HG02943 (cell line): ENCODE data around the gene PLP1.
"Not testable (repeated sequence)": the region's sequence is repeated elsewhere in the genome, so short reads cannot be mapped to it uniquely, and the experiment has no call there.

Experiments used
- ATAC-seq: cut with Tn5 transposase; IDR thresholded peaks from one replicate; pipeline ENCODE4 v1.9.1; 2021; ENCODE audit warnings: mild to moderate bottlenecking, low read depth, moderate library complexity; ENCODE audit not compliant: unreplicated experiment

PLP1 gene, protein sequence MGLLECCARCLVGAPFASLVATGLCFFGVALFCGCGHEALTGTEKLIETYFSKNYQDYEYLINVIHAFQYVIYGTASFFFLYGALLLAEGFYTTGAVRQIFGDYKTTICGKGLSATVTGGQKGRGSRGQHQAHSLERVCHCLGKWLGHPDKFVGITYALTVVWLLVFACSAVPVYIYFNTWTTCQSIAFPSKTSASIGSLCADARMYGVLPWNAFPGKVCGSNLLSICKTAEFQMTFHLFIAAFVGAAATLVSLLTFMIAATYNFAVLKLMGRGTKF

DNA sequence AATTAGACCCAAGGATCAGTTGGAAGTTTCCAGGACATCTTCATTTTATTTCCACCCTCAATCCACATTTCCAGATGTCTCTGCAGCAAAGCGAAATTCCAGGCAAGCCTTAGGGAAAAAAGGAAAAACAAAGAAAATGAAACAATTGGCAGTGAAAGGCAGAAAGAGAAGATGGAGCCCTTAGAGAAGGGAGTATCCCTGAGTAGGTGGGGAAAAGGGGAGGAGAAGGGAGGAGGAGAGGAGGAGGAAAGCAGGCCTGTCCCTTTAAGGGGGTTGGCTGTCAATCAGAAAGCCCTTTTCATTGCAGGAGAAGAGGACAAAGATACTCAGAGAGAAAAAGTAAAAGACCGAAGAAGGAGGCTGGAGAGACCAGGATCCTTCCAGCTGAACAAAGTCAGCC is at the start of gene PLP1:
TSS of gene PLP1 (plus strand) at position 295 of the 400 bp plus-strand sequence. CDS start 156 bp downstream, outside the sequence.
- no peak for ATAC-seq

DNA sequence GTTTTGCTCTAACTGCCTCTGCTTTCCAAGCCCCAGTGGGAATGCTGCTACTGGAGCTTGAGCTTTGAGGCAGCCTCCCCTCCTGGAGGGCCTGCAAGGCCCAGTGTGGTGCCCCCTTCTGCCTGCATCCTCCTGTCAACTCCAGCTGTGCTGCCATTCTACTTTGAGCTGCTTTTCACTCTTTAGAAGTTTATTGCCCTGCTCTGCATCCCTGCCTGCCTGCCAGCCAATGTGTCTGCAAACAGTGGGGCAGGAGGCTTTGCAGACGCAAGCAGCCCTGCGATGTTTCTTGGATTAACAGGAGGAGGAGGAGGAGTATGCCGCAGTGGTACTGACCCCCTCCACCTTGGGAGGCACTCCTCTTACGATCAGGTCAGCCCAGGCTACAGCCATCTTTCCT is 49.5 kb upstream of the PLP1 start:
- no peak for ATAC-seq

DNA sequence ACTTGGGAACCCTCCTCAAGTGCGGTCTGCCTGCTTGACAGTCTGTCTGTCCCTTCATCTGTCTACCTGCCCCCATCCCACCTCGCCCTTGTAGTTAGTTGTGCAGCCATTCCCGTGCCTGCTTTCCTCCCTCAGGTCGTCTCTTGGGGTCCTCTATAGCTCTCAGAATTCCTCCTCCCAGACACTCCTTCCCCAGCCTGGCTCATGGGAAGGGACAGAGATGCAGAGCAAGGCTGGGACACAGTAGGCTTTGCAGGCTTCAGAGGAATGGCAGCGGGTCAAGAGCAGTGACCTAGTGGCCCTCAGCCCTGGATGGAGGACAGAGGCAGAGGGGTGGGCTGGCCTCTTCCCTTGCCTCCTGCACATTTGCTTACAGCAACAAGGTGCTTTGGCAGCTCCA is 47.6 kb upstream of the PLP1 start:
- ATAC-seq, result no peak

DNA sequence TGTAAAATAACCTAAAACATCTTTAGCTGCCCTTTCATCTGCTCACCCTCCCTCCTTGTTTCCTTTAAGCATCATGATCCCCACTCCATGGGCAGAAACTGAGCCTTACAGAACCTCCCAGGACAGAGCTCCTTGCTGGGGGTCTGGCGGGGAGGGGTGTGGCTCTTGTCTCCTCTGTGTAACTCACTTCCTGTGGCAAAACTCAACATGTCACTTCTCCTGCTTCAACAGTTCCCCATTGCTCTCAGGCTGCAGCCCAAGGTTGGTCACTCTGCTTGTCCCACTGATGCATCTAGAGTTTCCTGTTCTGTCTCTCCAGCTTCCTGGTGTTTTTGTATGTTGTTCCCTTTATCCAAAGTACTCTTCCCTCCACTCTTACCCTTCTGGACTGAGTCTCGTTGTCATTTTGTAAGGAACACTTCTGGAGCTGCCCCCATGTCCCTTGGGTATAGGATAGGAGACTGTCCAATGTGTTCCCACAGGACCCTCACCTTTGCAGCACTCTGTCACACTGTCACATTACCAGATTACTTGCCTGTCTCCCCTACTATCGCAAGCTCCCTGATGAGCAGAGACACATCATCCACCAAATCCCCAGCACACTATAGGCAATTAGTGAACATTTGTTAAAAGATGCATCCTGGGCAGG is 46.4 kb upstream of the PLP1 start:
- no peak for ATAC-seq

DNA sequence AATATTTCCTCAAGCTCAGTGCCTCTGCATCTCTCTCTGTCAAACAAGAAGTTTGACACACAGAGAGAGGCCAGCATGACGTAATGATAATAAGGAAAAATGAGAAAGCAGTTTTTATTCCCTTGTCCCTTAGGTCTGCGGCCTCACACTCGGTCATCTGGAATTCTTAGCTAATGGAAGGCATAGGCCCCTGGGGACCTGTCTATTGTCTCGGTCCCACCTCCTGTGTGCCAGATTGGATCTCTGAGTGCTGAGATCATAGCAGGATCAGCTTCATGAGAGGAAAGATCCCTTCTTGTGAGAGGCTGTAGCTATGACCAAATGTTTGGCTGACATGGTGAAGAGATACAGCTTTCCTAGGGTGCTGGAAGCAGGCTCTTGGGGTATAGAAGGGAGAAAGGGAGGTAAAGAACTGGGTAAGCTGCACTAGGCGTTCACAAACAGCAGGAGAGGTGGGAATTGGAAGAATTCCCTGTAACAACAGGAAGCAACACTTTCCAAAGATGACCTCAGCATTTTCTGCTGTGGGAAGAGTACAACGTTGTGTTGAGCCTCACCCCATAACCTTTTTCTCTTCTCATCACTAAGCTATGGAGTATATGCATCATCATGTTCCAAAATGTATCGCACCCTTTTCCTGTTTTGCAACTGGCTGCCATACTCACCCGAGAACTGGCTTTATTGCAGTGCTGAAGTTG is 45.7 kb upstream of the PLP1 start:
- no peak for ATAC-seq

DNA sequence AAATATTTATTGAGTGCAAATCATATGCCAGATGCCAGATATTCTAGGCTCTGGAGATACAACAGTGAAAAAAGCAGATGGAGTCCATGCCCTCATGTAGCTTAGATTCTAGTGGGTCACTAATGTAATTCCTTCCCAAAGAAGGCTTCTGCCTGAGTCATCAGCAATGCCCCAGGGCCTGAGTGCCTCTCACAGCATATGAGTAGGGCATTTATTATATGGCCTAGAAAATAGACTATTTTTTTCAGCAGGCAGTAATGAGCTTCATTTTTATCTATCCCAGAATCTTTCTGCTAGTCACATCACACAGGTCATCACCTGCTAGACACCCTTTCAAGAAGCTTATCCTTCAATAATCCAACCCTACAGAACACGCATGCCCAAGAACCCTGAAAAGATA is 43.6 kb upstream of the PLP1 start:
- no peak for ATAC-seq

DNA sequence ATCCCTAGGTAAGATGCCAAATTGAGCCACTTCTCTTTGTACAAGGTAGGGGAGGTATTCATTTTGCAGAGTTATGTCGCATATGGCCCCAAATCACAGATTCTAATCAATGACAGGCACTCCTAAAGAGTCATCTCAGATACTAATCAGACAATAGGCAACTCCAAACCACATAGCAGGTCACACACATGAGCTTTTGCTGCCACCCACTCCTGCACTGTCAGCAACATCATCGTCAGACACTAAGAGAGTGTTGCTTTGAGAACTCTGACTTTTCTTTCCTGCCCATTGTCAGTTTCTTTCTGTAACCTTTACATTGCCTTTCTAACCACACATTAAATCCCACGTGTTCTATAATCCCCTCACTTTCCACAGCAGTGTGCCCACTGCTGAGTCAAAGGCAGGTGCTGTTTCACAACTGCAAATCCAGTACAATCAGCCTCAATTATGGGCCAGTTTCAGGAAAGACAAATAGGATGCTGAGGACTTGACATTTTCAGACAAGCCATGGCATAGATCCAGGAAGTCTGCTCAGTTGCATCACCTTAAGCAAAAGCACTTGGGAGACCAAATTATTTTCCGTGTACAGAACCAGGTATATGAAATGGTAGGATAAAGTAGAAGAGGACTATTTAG is 42.4 kb upstream of the PLP1 start:
- ATAC-seq, result no peak

DNA sequence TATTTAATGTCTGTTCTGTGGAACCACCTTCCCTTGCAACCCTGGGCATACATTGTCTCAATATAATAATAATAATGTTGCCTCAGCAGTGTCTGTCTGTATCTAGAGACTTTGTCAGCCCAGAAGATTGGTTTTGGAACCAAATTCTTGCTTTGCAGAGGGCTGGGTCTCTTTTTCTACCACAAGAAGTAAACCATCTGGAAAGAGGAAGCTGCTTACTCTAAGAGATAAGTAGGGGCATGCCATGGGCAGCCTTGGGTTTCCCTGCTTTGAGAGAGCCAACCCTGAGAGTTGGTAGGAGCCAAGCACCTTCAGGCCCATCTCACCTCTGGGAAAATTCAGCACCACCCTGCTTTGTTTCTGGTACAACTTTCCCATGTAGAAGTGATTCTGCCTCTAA is 38.9 kb upstream of the PLP1 start:
- ATAC-seq, result no peak

DNA sequence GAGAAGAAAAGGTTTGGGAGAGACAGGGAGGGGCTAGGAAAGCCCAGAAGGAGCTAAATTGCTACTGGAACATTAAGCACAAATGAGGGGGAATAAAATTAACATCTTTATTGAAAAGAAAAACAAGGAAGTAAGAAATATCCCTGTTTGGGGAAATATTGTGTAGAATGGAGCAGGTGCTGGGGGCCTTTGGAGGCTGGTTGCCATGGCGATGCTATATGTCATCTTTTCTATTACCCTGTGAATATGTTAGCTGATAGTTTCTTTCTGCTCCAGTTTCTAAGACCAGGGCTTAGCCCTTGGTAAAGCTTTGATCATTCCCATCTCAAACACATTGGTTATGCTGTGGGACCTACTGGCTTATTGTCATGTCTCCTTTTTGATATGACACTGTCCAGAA is 37.2 kb upstream of the PLP1 start:
- ATAC-seq, result no peak

DNA sequence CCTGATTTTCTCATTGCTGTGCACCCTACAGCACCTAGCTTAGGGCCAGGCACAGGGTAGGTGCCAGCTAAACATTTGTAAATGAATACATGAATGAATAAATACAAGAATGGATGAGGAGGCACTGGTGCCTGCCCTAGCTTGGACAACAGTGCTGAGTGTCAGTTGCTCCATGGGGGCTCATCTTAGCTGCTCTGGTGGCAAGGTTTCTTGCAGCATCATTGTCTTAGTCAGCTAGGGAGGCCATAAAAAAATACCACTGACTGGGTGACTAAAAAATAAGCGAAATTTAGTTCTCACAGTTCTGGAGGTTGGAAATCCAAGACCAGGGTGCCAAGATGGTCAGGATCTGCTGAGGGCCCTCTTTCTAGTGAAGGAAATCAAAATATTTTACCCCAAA is 34.8 kb upstream of the PLP1 start:
- ATAC-seq, result no peak

DNA sequence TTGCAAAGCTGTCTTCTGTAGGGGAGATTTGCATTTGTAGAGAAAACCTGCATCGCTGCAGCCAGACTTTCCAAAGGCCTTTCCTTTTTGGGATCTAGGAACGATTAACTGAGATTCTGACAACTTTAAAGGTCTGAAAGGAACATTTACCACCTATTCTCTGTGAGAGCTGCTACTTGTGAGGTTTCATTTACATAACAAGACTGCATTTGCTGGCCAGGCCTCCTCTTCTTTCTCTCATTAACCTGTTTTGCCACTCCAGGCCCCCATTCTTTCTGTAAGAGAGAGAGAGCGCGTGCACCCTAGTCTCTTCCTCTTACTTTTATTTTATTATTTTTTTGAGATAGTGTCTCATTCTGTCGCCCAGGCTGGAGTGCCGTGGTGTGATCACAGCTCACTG is 34.3 kb upstream of the PLP1 start:
- ATAC-seq, result no peak

DNA sequence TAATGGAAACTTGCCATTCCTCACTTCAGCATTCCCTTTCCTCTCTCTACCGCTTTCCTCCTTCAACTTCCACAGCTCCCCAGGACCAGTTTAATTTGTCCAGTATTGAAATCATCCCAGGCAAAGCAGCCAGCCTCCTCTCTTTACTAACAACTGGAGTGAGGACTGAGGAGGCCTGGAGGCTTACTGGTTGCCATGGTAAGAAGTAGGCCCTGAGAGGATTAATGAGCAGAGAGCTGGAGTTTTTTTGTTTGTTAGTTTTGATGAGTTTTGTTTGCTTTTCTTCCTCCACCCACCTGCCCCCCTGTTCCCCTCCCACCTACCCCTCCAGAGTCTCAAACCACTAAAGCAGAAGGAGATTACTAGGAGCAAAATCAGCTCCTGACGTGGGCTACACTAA is 29.5 kb upstream of the PLP1 start:
- no peak for ATAC-seq

DNA sequence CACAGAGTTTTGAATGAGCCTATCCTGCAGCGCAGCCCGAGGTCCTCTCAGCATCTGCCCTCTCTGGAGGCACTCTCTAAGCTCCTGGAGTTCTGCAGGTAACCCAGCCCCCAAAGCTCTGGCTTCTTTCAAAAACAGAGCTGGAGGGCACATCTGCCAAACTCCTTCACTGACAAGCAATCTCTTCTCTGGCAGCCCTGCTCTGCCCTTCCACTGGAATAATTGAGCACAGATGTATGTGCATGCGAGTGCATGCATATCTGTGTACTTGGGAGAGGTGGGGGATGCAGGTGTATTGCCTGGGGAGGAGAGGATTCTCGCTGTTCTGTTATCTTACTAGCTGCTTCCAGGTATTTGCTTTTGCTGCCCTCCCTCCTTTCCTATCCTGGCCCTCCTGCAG is 22.2 kb upstream of the PLP1 start:
- ATAC-seq, result no peak

DNA sequence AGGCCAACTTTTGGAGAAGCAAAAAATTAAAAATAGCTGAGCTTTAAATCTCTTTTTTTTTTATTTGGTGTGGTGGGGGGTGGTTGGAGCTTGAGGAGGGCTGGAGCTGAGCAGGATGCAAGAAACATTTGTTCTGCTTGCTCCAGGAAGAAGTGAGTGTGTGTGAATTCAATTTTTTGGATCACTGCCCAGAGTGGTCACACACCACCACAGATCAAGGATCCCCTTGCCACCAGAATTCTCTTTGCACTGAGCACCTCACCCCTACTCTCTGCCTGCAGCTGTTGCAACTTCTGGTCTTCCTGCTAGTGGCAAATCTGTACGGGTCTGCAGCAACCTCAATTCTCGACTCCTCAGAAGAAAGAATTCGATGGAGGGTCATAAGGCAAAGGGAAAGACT is 19.9 kb upstream of the PLP1 start:
- ATAC-seq, result no peak

DNA sequence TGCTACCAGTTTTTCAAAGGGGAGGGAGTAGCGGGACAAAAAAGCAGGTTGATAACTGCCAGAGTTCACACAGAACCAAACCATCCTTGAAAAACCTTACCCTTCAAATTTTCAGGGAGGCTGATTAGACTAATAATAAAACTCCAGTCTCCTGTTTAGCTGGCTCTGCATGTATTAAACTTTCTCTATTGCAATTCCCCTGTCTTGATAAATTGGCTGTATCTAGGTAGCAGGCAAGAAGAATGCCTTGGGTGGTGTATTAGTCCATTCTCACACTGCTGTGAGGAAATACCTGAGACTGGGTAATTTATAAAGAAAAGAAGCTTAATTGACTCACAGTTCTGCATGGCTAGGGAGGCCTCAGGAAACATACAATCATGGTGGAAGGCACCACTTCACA is 18.1 kb upstream of the PLP1 start:
- ATAC-seq, result no peak

DNA sequence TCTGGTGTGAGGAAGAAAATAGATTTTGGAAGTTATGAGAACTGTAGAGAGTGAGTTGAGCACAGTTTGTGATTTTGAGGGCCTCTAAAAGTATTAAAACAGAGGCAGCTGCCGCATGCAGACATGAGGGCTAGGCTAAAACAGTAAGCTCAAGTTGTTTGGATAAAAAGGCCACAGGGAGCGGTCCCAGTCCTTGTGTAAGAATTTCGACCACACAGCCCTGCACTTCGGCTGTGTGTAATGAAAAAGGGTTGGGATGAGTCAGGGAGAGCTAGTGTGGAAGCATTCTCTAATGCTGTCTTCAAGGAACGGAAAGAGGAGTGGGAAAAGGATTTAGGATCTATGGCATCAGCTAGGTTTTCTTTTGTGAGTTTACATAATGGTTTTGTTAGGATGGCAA is 13.1 kb upstream of the PLP1 start:
- not testable (repeated sequence) for ATAC-seq

DNA sequence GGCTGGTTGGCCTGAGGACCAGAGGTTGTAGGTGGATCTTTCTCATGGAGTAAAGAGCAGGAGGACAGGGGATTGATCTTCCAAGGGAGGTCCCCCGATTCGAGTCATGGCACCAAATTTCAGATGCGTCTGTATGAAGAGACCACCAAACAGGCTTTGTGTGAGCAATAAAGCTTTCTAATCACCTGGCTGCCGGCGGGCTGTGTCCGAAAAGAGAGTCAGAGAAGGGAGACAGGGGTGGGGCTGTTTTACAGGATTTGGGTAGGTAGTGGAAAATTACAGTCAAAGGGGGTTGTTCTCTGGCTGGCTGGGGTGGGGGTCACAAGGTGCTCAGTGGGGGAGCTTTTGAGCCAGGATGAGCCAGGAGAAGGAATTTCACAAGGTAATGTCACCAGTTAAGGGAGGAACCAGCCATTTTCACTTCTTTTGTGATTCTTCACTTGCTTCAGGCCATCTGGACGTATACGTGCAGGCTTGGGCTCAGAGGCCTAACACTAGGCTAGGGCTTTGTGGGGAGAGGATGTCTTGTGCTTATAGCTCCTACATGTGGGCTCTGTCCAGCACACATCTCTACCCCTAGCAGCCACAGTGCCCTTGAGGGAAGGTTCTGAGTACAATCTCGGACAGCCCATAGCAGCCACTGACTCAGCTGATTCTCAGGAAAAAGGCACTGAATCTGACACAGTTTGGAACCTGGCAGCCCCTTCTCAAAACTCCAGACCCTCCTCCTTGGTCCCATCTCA is 9.7 kb upstream of the PLP1 start:
- not testable (repeated sequence) for ATAC-seq

DNA sequence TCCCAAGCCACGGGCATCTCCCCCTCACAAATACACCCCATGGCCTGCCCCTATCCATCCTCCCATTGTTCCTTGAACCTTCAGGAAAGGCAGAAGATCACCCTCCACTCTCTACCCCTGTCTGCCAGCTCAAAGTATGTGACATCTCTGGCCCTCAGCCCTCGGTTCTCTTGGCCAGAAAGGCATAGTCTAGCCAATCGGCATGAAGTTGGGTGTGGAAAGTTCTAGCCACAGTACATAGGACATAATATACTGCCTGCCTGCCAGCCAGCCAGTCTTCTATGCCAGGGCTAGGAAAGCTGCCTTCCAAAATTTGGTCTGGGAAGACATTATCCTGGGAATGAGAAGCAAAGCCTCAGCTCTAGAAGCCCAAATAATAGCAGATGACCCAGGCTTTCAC is 3.2 kb upstream of the PLP1 start:
- no peak for ATAC-seq

DNA sequence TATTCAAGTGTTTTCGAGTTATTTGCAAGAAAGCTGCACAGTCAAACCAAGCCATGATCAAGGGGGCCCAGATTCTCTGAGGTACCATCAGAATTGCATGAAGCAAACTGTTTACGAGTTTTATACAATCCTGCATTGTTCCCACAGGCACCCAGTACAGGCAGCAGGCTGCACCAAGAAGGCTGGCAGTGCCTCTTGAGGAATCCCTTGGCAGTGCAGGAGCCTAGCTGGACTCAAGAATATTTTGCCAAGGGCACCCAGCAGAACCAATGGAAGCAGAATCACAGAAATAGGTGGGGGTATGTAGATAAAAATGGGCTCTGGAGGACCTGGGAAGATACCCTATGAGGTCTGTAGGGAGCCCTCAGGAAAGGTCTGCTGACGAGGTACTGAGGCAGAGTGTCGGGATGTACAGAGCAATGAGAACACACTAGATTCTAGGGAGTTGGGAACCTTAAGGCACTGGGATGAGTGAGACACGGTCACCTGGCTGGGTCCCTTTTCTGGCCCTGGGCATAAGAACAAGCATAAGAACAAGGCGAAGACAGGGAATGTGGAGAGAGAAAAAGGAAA is 2.5 kb upstream of the PLP1 start:
- no peak for ATAC-seq

DNA sequence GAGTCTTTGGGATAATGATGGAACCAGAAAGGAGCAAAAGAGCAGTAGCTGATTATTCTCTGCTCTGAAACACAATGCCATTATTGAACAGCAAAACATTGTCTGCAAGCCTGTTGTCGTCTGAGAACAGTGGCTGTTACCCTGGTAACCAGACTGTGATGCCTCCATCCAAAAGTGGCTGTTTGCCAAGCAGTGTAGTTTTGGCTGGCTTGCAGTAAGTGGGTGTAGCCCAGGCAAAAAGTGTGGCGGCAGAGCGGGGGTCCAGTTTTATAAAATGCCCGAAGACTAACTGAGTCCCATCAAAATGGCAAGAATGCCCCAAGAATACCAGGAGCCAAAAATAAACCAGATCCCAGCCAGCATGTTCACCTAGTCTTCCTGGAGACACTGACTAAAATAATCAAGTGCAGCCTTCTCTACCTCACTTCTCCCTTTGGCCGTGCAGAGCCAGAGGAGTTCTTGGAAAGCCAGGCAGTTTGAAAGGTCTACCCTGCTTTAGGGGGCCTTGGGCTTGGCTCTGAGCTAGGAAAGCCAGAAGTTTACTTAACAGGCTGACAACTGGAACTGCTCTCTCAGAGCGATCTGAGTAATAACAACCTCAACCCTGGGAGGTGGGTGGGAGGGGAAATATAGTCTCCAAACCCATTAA is 2.6 kb downstream of the PLP1 start:
- ATAC-seq, result no peak
